ENCODE results near the gene ACAT1. TPM values are rescaled to one million over a fixed set of nuclear protein-coding genes. Genes with fewer than 3 reads are reported as not detected.
"Not testable (repeated sequence)": the region's sequence is repeated elsewhere in the genome, so short reads cannot be mapped to it uniquely, and the experiment has no call there.

Gene ACAT1
- total RNA-seq, 1 experiment from 2014 or later: 134 TPM

DNA sequence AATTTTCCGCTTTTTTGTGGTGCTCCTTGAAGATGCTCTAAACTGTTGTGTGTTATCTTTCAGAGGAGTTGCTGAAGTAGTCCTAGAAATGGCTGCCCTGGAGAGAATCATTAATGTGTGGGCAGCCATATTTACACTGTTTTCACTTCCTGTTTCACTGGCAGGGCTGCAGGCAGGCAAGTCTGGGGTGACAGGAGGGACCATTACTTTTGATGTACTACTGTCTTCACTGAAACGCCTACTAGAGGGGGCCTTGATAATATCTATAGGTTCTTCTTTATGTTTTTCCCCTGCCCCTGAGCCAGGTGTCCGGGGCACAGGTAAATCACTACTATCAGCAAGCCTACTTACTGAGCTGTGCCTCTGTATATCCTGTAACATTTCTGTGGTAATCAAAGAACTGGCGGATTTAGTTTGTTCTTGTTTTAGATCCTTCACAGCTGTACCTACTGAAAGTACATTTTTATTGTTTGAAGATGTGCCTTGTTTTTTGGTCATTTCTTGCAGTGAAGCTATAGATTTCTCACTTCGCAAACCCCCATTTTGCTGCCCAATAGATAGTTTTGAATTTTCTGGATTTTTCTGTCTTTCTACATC, 39.7 kb downstream of the ACAT1 start:
- TSS peak; percentile 60 for BruUV-seq (replicated peaks)
- H3K9me3 ChIP-seq: no peaks in the 10 kb centered on the region

GRCh38 chr11:108162878-108163277, 41.5 kb downstream of the ACAT1 start:
- POLR2A ChIA-PET; H3K4me3 Mint-ChIP-seq (ENCODE audit: unreplicated experiment); BruUV-seq (replicated peaks); H3K27me3 Mint-ChIP-seq (ENCODE audit: insufficient read depth, unreplicated experiment); H3K36me3 ChIP-seq (ENCODE audit: control insufficient read depth, insufficient read depth, low read length); DNase-seq; intact Hi-C loops (cut with micrococcal nuclease; ENCODE audit: unreplicated experiment); H3K4me3 ChIP-seq (ENCODE audit: low read depth, low read length); H3K4me1 ChIP-seq; H3K9me3 ChIP-seq; H3K27ac Mint-ChIP-seq (ENCODE audit: unreplicated experiment); CTCF ChIA-PET; H3K27me3 ChIP-seq (replicated peaks; ENCODE audit: control insufficient read depth, insufficient read depth, low read length); H3K9me3 Mint-ChIP-seq (ENCODE audit: unreplicated experiment); H3K4me1 Mint-ChIP-seq (ENCODE audit: low read depth, unreplicated experiment): not testable (repeated sequence)
- peaks cover 50% of the 10 kb centered on the region for H3K36me3 Mint-ChIP-seq (ENCODE audit: insufficient read depth, unreplicated experiment)

More for the DNA sequence above, 39.7 kb downstream of the ACAT1 start:
- CTCF ChIA-PET: no interaction called here
- intact Hi-C loops (cut with micrococcal nuclease; ENCODE audit: unreplicated experiment): no loop called here
- Histone ChIP-seq H3K4me3 (ENCODE audit: low read depth, low read length) (no peak overlapping the region), H3K27me3 (replicated peaks; ENCODE audit: control insufficient read depth, insufficient read depth, low read length) (no peaks in the 10 kb centered on the region), H3K4me1 (no peaks in the 10 kb centered on the region), H3K36me3 (ENCODE audit: control insufficient read depth, insufficient read depth, low read length) (peaks cover 2% of the 10 kb centered on the region; the same call in 1 of the 2 replicates)
- TF ChIP-seq, protein P1, sequence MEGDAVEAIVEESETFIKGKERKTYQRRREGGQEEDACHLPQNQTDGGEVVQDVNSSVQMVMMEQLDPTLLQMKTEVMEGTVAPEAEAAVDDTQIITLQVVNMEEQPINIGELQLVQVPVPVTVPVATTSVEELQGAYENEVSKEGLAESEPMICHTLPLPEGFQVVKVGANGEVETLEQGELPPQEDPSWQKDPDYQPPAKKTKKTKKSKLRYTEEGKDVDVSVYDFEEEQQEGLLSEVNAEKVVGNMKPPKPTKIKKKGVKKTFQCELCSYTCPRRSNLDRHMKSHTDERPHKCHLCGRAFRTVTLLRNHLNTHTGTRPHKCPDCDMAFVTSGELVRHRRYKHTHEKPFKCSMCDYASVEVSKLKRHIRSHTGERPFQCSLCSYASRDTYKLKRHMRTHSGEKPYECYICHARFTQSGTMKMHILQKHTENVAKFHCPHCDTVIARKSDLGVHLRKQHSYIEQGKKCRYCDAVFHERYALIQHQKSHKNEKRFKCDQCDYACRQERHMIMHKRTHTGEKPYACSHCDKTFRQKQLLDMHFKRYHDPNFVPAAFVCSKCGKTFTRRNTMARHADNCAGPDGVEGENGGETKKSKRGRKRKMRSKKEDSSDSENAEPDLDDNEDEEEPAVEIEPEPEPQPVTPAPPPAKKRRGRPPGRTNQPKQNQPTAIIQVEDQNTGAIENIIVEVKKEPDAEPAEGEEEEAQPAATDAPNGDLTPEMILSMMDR (IDR thresholded peaks at IDR 0.05; ENCODE audit: insufficient read depth in 1 of 2, low read depth in 1 of 2, low read length in 1 of 2, severe bottlenecking in 1 of 2, unreplicated experiment in 1 of 2): no peak
- H3K36me3 Mint-ChIP-seq (ENCODE audit: insufficient read depth, unreplicated experiment): peaks cover 39% of the 10 kb centered on the region
- no peaks in the 10 kb centered on the region for H3K9me3 Mint-ChIP-seq (ENCODE audit: unreplicated experiment)
- H3K27ac Mint-ChIP-seq (ENCODE audit: unreplicated experiment): no peak overlapping the region
- POLR2A ChIA-PET: no interaction called here
- no peak for DNase-seq
- no peaks in the 10 kb centered on the region for H3K27me3 Mint-ChIP-seq (ENCODE audit: insufficient read depth, unreplicated experiment)
- H3K4me3 Mint-ChIP-seq (ENCODE audit: unreplicated experiment): no peak overlapping the region
- H3K4me1 Mint-ChIP-seq (ENCODE audit: low read depth, unreplicated experiment): no peaks in the 10 kb centered on the region

DNA sequence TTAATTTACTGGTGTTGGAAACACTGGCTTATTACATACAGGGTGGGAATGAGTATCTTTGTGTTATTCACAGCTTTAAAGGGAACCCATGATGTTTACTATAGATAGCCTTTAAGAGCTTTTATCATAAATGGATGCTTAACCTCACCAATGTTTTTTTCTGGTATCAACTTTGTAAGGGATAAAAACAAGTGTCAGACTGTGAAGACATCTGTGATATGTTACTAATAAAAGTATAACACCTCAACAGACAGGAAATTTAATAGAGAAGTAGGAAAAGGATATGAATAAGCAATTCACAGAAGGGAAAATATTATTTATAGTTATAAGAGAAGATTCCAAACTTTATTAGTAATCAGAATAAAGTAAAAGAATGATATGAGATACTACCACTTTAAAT, 46.3 kb downstream of the ACAT1 start:
- H3K4me3 Mint-ChIP-seq (ENCODE audit: unreplicated experiment): no peak overlapping the region
- Histone ChIP-seq H3K4me1 (no peaks in the 10 kb centered on the region), H3K36me3 (ENCODE audit: control insufficient read depth, insufficient read depth, low read length) (peaks cover 4% of the 10 kb centered on the region), H3K4me3 (ENCODE audit: low read depth, low read length) (no peak overlapping the region), H3K27me3 (replicated peaks; ENCODE audit: control insufficient read depth, insufficient read depth, low read length) (no peaks in the 10 kb centered on the region), H3K9me3 (no peaks in the 10 kb centered on the region)
- ChIA-PET POLR2A (no interaction called here), CTCF (no interaction called here)
- intact Hi-C loops (cut with micrococcal nuclease; ENCODE audit: unreplicated experiment): no loop called here
- TF ChIP-seq, protein P1 (IDR thresholded peaks at IDR 0.05; ENCODE audit: insufficient read depth in 1 of 2, low read depth in 1 of 2, low read length in 1 of 2, severe bottlenecking in 1 of 2, unreplicated experiment in 1 of 2): no peak
- no peak overlapping the region for H3K27ac Mint-ChIP-seq (ENCODE audit: unreplicated experiment)
- peaks cover 59% of the 10 kb centered on the region for H3K36me3 Mint-ChIP-seq (ENCODE audit: insufficient read depth, unreplicated experiment)
- no peaks in the 10 kb centered on the region for H3K9me3 Mint-ChIP-seq (ENCODE audit: unreplicated experiment)
- no peak for DNase-seq
- no peaks in the 10 kb centered on the region for H3K4me1 Mint-ChIP-seq (ENCODE audit: low read depth, unreplicated experiment)
- no peaks in the 10 kb centered on the region for H3K27me3 Mint-ChIP-seq (ENCODE audit: insufficient read depth, unreplicated experiment)
- no TSS peak for BruUV-seq (replicated peaks)

GRCh38 chr11:108170184-108170583, 48.8 kb downstream of the ACAT1 start:
- no TSS peak for BruUV-seq (replicated peaks)
- no peaks in the 10 kb centered on the region for H3K9me3 Mint-ChIP-seq (ENCODE audit: unreplicated experiment)
- intact Hi-C loops (cut with micrococcal nuclease; ENCODE audit: unreplicated experiment): no loop called here
- no peaks in the 10 kb centered on the region for H3K27me3 Mint-ChIP-seq (ENCODE audit: insufficient read depth, unreplicated experiment)
- Histone ChIP-seq H3K4me3 (ENCODE audit: low read depth, low read length) (no peak overlapping the region), H3K9me3 (no peaks in the 10 kb centered on the region), H3K27me3 (replicated peaks; ENCODE audit: control insufficient read depth, insufficient read depth, low read length) (no peaks in the 10 kb centered on the region), H3K36me3 (ENCODE audit: control insufficient read depth, insufficient read depth, low read length) (peaks cover 6% of the 10 kb centered on the region), H3K4me1 (no peaks in the 10 kb centered on the region)
- no peak overlapping the region for H3K27ac Mint-ChIP-seq (ENCODE audit: unreplicated experiment)
- no peak for DNase-seq
- H3K4me1 Mint-ChIP-seq (ENCODE audit: low read depth, unreplicated experiment): no peaks in the 10 kb centered on the region
- TF ChIP-seq, protein P1 (IDR thresholded peaks at IDR 0.05; ENCODE audit: insufficient read depth in 1 of 2, low read depth in 1 of 2, low read length in 1 of 2, severe bottlenecking in 1 of 2, unreplicated experiment in 1 of 2): no peak
- H3K4me3 Mint-ChIP-seq (ENCODE audit: unreplicated experiment): no peak overlapping the region
- CTCF ChIA-PET: no interaction called here
- POLR2A ChIA-PET: no interaction called here
- H3K36me3 Mint-ChIP-seq (ENCODE audit: insufficient read depth, unreplicated experiment): peaks cover 79% of the 10 kb centered on the region

All from Caco-2 (cell line).